MM.1S (cell line): ENCODE results near the gene PCDH1.

Experiments used
- DNase-seq: peaks from one replicate; pipeline ENCODE4 v3.0.0-alpha.2; 2015
- H2AFZ ChIP-seq: fragments of 300-600 bp; sonication (generic); 2 replicates; pipeline ENCODE4 v1.6.0; 2016; ENCODE audit warnings: antibody characterized with exemption, low read length
- H3F3A ChIP-seq: fragments of 300-600 bp; sonication (generic); 2 replicates; pipeline ENCODE4 v1.6.1; 2016; ENCODE audit warnings: mild to moderate bottlenecking, antibody characterized with exemption, low read length, moderate library complexity, mixed read lengths; ENCODE audit not compliant: insufficient read depth
- H3K27ac ChIP-seq: fragments of 300-600 bp; sonication (generic); 2 replicates; pipeline ENCODE4 v1.5.1; 2016; ENCODE audit warnings: mild to moderate bottlenecking, low read length
- H3K27me3 ChIP-seq: fragments of 300-600 bp; sonication (generic); replicated peaks from 2 replicates; pipeline ENCODE4 v1.6.0; 2016; ENCODE audit warnings: low read length; ENCODE audit not compliant: insufficient read depth
- H3K36me3 ChIP-seq: fragments of 300-600 bp; sonication (generic); replicated peaks from 2 replicates; pipeline ENCODE4 v1.6.1; 2016; ENCODE audit warnings: mild to moderate bottlenecking, low read length, mixed read lengths; ENCODE audit not compliant: insufficient read depth
- H3K4me1 ChIP-seq: fragments of 300-600 bp; sonication (generic); 2 replicates; pipeline ENCODE4 v1.6.1; 2016; ENCODE audit warnings: low read length, mixed read lengths
- H3K4me2 ChIP-seq: fragments of 300-600 bp; sonication (generic); 2 replicates; pipeline ENCODE4 v1.6.0; 2016; ENCODE audit warnings: low read depth, low read length
- H3K4me3 ChIP-seq: fragments of 300-600 bp; sonication (generic); 2 replicates; pipeline ENCODE4 v1.5.1; 2016; ENCODE audit warnings: low read length, mixed read lengths
- H3K79me2 ChIP-seq: fragments of 300-600 bp; sonication (generic); 2 replicates; pipeline ENCODE4 v1.6.1; 2016; ENCODE audit warnings: mixed run types, low read length, mixed read lengths
- H3K9ac ChIP-seq: fragments of 300-600 bp; sonication (generic); 2 replicates; pipeline ENCODE4 v1.6.1; 2016; ENCODE audit warnings: low read length, mixed read lengths
- H3K9me2 ChIP-seq: fragments of 300-600 bp; sonication (generic); replicated peaks from 2 replicates; pipeline ENCODE4 v1.6.1; 2016; ENCODE audit warnings: mild to moderate bottlenecking, low read length, mixed read lengths; ENCODE audit not compliant: insufficient read depth
- H3K9me3 ChIP-seq: fragments of 300-600 bp; sonication (generic); replicated peaks from 2 replicates; pipeline ENCODE4 v1.6.1; 2016; ENCODE audit warnings: mild to moderate bottlenecking, low read length, mixed read lengths; ENCODE audit not compliant: insufficient read depth
- H4K20me1 ChIP-seq: fragments of 300-600 bp; sonication (generic); 2 replicates; pipeline ENCODE4 v1.6.1; 2016; ENCODE audit warnings: mild to moderate bottlenecking, low read length, moderate library complexity, mixed read lengths; ENCODE audit not compliant: insufficient read depth
- CTCF ChIP-seq: fragments of 300-600 bp; sonication (generic); IDR thresholded peaks from 2 replicates; pipeline ENCODE4 v1.5.1; 2016; ENCODE audit warnings: antibody characterized with exemption, low read length, mixed read lengths
- EZH2 ChIP-seq: fragments of 300-600 bp; sonication (generic); optimal IDR thresholded peaks from 2 replicates; pipeline ENCODE3; 2017; ENCODE audit warnings: low read depth, mild to moderate bottlenecking, antibody characterized with exemption, low read length, mixed read lengths
- EZH2phosphoT487 ChIP-seq: fragments of 300-600 bp; sonication (generic); IDR thresholded peaks from 2 replicates; pipeline ENCODE4 v1.6.1; 2018; ENCODE audit warnings: antibody characterized with exemption, low read length

The PCDH1 gene

DNA sequence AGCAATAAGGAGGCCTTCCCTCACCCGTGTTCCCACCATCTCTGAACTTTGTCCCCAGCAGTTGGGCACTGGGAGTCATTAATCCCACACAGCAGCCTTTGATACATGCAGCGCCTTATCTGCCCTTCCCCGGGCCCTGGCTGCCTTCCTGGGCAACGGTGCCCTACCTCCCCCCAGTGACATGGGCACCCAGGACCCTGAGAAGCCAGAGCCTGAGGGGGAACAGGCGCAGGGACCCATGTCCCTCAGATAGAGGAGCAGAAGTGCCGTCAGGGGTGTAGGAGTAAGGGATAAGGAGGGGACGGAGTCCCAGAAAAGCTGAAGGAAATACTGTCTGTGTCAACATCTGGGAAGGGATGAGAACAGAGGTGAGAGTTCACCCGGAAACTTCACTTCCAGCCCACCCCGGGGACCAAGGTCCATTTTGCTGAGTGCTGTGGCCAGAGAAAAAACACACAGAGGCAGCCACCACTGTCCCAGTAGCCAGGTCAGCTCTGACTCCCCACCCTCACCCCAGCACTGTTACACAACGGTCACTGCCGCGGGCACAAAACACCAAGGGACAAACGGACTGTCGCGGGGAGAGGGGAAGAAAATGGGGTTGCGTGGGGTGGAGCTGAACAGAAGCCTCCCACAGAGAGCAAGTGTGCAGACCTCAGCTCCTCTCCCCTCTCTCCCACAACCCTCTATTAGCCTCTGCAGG, 3.8 kb downstream of the PCDH1 start:
- peaks cover 26% of the 10 kb centered on the region for H3K27me3 ChIP-seq
- DNase-seq: no peak
- H3F3A ChIP-seq: no peaks in the 10 kb centered on the region; the same call in 1 of the 2 replicates
- TF ChIP-seq EZH2phosphoT487: no peak
- TF ChIP-seq EZH2: no peak
- TF ChIP-seq CTCF: no peak
- peaks cover 8% of the 10 kb centered on the region for H3K4me1 ChIP-seq
- no peak overlapping the region for H2AFZ ChIP-seq
- no peaks in the 10 kb centered on the region for H3K36me3 ChIP-seq
- H4K20me1 ChIP-seq: no peaks in the 10 kb centered on the region
- H3K9me2 ChIP-seq: no peaks in the 10 kb centered on the region
- H3K4me2 ChIP-seq: no peak overlapping the region
- no peaks in the 10 kb centered on the region for H3K79me2 ChIP-seq
- H3K27ac ChIP-seq: no peak overlapping the region
- no peaks in the 10 kb centered on the region for H3K9me3 ChIP-seq
- no peak overlapping the region for H3K9ac ChIP-seq
- H3K4me3 ChIP-seq: no peak overlapping the region

DNA sequence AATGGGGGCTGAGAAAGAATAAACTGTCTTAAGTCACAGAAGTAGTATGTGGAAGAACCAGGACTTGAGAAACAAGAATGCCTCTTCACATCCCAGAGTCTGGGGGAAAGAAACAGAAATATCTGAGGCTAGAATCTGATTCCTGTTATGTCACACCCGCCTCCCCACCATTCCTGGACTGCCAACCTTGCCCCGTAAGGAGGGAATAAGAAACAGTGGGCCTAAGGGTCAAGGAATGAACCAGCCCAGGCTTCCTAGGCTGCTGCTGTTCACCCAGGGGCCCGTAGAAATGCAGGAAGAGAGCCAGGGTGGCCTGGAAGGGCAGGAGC, 4.3 kb downstream of the PCDH1 start:
- Histone ChIP-seq H3K4me1 (peaks cover 6% of the 10 kb centered on the region; the same call in 1 of the 2 replicates), H3K79me2 (no peaks in the 10 kb centered on the region), H4K20me1 (no peaks in the 10 kb centered on the region), H3K27ac (no peak overlapping the region), H3K9me2 (no peaks in the 10 kb centered on the region), H3K4me2 (no peak overlapping the region), H3K4me3 (no peak overlapping the region), H3K36me3 (no peaks in the 10 kb centered on the region), H3F3A (no peaks in the 10 kb centered on the region; the same call in 1 of the 2 replicates), H3K9me3 (no peaks in the 10 kb centered on the region), H3K9ac (no peak overlapping the region), H2AFZ (no peak overlapping the region), H3K27me3 (peaks cover 26% of the 10 kb centered on the region)
- TF ChIP-seq EZH2 (no peak), EZH2phosphoT487 (no peak), CTCF (no peak)
- no peak for DNase-seq

DNA sequence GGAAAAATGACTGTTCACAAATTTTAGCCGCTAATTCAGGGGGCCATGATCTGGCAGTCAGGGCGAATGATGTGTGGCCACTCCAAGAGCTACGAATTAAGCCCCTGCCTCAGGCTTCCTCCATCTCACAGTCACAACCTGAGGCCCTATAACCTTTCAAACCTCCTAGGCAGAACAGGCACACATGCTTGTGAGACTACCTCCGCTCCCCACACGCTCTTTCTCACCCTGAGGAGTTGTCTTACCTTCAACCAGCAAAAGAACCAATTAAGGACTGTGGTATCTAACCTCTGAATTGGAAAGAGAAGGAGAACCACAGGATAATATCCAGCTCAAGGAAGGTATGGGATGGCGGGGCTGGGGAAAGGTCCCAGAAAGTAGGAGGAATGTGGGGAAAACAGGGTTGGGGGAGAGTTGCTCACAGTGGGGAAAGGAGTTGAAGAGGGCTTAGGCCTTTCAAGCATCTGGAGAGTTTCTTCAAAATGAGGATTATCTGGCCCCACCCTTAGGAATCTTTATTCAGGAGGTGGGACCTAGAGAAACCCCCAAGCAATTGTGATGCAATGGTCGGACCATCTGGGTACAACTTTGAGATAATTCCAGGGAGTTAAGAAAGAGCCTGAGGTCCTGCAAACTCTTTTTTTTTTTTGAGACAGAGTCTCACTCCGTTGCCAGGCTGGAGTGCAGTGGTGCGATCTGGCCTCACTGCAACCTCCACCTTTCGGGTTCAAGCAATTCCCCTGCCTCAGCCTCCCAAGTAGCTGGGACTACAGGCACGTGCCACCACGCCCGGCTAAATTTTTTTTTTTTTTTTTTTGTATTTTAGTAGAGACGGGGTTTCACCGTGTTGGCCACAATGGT, 5.5 kb downstream of the PCDH1 start:
- no peak overlapping the region for H3K4me3 ChIP-seq
- H3K36me3 ChIP-seq: no peaks in the 10 kb centered on the region
- H3K9ac ChIP-seq: no peak overlapping the region
- no peaks in the 10 kb centered on the region for H3K79me2 ChIP-seq
- TF ChIP-seq CTCF (no peak), EZH2phosphoT487 (no peak), EZH2 (no peak)
- no peak overlapping the region for H3K27ac ChIP-seq
- H4K20me1 ChIP-seq: no peaks in the 10 kb centered on the region
- H3F3A ChIP-seq: no peaks in the 10 kb centered on the region
- no peak overlapping the region for H3K4me2 ChIP-seq
- DNase-seq: no peak
- no peaks in the 10 kb centered on the region for H3K9me2 ChIP-seq
- H3K9me3 ChIP-seq: no peaks in the 10 kb centered on the region
- peaks cover 5% of the 10 kb centered on the region; the same call in 1 of the 2 replicates for H3K4me1 ChIP-seq
- peaks cover 23% of the 10 kb centered on the region for H3K27me3 ChIP-seq
- no peak overlapping the region for H2AFZ ChIP-seq
